H9 (cell line): ENCODE data around the gene COL17A1. TPM values are rescaled to one million over a fixed set of nuclear protein-coding genes. Genes with fewer than 3 reads are reported as not detected.
A peak's percentile ranks its signal among the peaks of the same experiment; 100 is the strongest.

Source experiments
- DNase-seq: peaks from one replicate; pipeline ENCODE4 v3.0.0-alpha.2; 2017
- H2AFZ ChIP-seq: one replicate; pipeline ENCODE4 v1.6.1; 2013; ENCODE audit warnings: mild to moderate bottlenecking, low read length, control low read depth, moderate library complexity
- H2AK5ac ChIP-seq: 2 replicates; pipeline ENCODE4 v1.6.1; 2013; ENCODE audit warnings: low read length, control low read depth, mixed read lengths; ENCODE audit not compliant: insufficient read length
- H2BK120ac ChIP-seq: one replicate; pipeline ENCODE4 v1.6.1; 2013; ENCODE audit warnings: low read depth, mild to moderate bottlenecking, low read length, control low read depth, inconsistent platforms; ENCODE audit not compliant: poor library complexity, severe bottlenecking
- H2BK12ac ChIP-seq: 2 replicates; pipeline ENCODE4 v1.6.1; 2013; ENCODE audit warnings: low read length, control low read depth, mixed read lengths, low read depth; ENCODE audit not compliant: insufficient read length
- H2BK15ac ChIP-seq: 2 replicates; pipeline ENCODE4 v1.6.1; 2013; ENCODE audit warnings: low read depth, low read length, control low read depth
- H2BK20ac ChIP-seq: one replicate; pipeline ENCODE4 v1.6.1; 2013; ENCODE audit warnings: low read depth, mild to moderate bottlenecking, low read length, control low read depth, inconsistent platforms; ENCODE audit not compliant: poor library complexity, severe bottlenecking
- H2BK5ac ChIP-seq: 2 replicates; pipeline ENCODE4 v1.6.1; 2013; ENCODE audit warnings: low read length, control low read depth, mixed read lengths; ENCODE audit not compliant: insufficient read length
- H3K14ac ChIP-seq: 2 replicates; pipeline ENCODE4 v1.6.1; 2013; ENCODE audit warnings: low read length, control low read depth; ENCODE audit not compliant: insufficient read depth
- H3K18ac ChIP-seq: 2 replicates; pipeline ENCODE4 v1.6.1; 2013; ENCODE audit warnings: low read depth, mild to moderate bottlenecking, mixed read lengths, low read length, control low read depth; ENCODE audit not compliant: insufficient read length
- H3K23ac ChIP-seq: 2 replicates; pipeline ENCODE4 v1.6.1; 2013; ENCODE audit warnings: low read length, control low read depth, mixed read lengths, low read depth; ENCODE audit not compliant: insufficient read length
- H3K23me2 ChIP-seq: 2 replicates; pipeline ENCODE4 v1.6.1; 2013; ENCODE audit warnings: low read depth, mild to moderate bottlenecking, mixed read lengths, low read length, control low read depth; ENCODE audit not compliant: insufficient read length, poor library complexity, severe bottlenecking
- H3K27ac ChIP-seq: 2 replicates; pipeline ENCODE4 v1.5.1; 2013; ENCODE audit warnings: low read length, control low read depth, mixed read lengths, low read depth; ENCODE audit not compliant: insufficient read length
- H3K27me3 ChIP-seq: 2 replicates; pipeline ENCODE4 v1.6.1; 2013; ENCODE audit warnings: low read length, control low read depth, inconsistent platforms; ENCODE audit not compliant: insufficient read depth
- H3K4ac ChIP-seq: 2 replicates; pipeline ENCODE4 v1.6.1; 2013; ENCODE audit warnings: low read depth, mild to moderate bottlenecking, control low read depth, inconsistent platforms, low read length, moderate library complexity
- H3K4me1 ChIP-seq: 2 replicates; pipeline ENCODE4 v1.6.1; 2013; ENCODE audit warnings: low read length, control low read depth, inconsistent platforms; ENCODE audit not compliant: insufficient read depth
- H3K4me2 ChIP-seq: 2 replicates; pipeline ENCODE4 v1.6.1; 2013; ENCODE audit warnings: low read length, control low read depth, mixed read lengths; ENCODE audit not compliant: insufficient read length, insufficient read depth
- H3K56ac ChIP-seq: 2 replicates; pipeline ENCODE4 v1.6.1; 2013; ENCODE audit warnings: low read depth, mild to moderate bottlenecking, mixed read lengths, low read length, control low read depth; ENCODE audit not compliant: insufficient read length
- H3K79me1 ChIP-seq: 2 replicates; pipeline ENCODE4 v1.6.1; 2013; ENCODE audit warnings: low read depth, mild to moderate bottlenecking, moderate library complexity, low read length, control low read depth, inconsistent platforms; ENCODE audit not compliant: insufficient read depth, poor library complexity, severe bottlenecking
- H3K79me2 ChIP-seq: 2 replicates; pipeline ENCODE4 v1.6.1; 2013; ENCODE audit warnings: low read length, control low read depth, inconsistent platforms; ENCODE audit not compliant: insufficient read depth
- H3K9ac ChIP-seq: 2 replicates; pipeline ENCODE4 v1.6.1; 2013; ENCODE audit warnings: low read length, control low read depth, mixed read lengths; ENCODE audit not compliant: insufficient read length; ENCODE audit errors: extremely low read depth
- H3K9me3 ChIP-seq: one replicate; pipeline ENCODE4 v1.6.1; 2013; ENCODE audit warnings: low read depth, low read length, inconsistent platforms; ENCODE audit not compliant: control insufficient read depth
- H3T11ph ChIP-seq: one replicate; pipeline ENCODE4 v1.6.1; 2013; ENCODE audit warnings: mild to moderate bottlenecking, low read length, control low read depth, inconsistent platforms
- H4K20me1 ChIP-seq: one replicate; pipeline ENCODE4 v1.6.1; 2013; ENCODE audit not compliant: control insufficient read depth, insufficient read length, insufficient read depth
- H4K5ac ChIP-seq: 2 replicates; pipeline ENCODE4 v1.6.1; 2013; ENCODE audit warnings: low read depth, mild to moderate bottlenecking, mixed read lengths, low read length, control low read depth; ENCODE audit not compliant: insufficient read length
- H4K8ac ChIP-seq: replicated peaks from 2 replicates; pipeline ENCODE4 v1.6.1; 2013; ENCODE audit warnings: low read length, control low read depth, mixed read lengths, low read depth; ENCODE audit not compliant: insufficient read length
- H4K91ac ChIP-seq: 2 replicates; pipeline ENCODE4 v1.6.1; 2013; ENCODE audit warnings: low read depth, mild to moderate bottlenecking, moderate library complexity, mixed read lengths, low read length, control low read depth; ENCODE audit not compliant: insufficient read length
- H3K27ac Mint-ChIP-seq, 3 experiments: 2 replicates in 2 of 3; 3 replicates in 1 of 3; pipeline ENCODE4 v1.8.0; 2020 to 2021; ENCODE audit warnings: mixed read lengths in 3 of 3, mild to moderate bottlenecking in 1 of 3, moderate library complexity in 1 of 3
- H3K27me3 Mint-ChIP-seq: 2 replicates; pipeline ENCODE4 v1.8.0; 2021; ENCODE audit warnings: low read depth, mild to moderate bottlenecking, moderate library complexity, mixed read lengths
- H3K36me3 Mint-ChIP-seq, 3 experiments: 2 replicates in 2 of 3; 3 replicates in 1 of 3; pipeline ENCODE4 v1.8.0; 2020 to 2021; ENCODE audit warnings: low read depth in 3 of 3, mixed read lengths in 3 of 3; ENCODE audit not compliant: insufficient read depth in 1 of 3
- H3K4me1 Mint-ChIP-seq, 2 experiments: 2 replicates each; pipeline ENCODE4 v1.8.0; 2020; ENCODE audit warnings: mixed read lengths in 2 of 2
- H3K4me3 Mint-ChIP-seq, 2 experiments: 2 replicates in 1 of 2; 3 replicates in 1 of 2; pipeline ENCODE4 v1.8.0; 2020 to 2021; ENCODE audit warnings: mild to moderate bottlenecking in 2 of 2, mixed read lengths in 2 of 2, moderate library complexity in 1 of 2
- H3K9me3 Mint-ChIP-seq, 2 experiments: 2 replicates in 1 of 2; 3 replicates in 1 of 2; pipeline ENCODE4 v1.8.0; 2020; ENCODE audit warnings: mild to moderate bottlenecking in 2 of 2, mixed read lengths in 2 of 2, moderate library complexity in 1 of 2
- CTCF ChIP-seq: fragments of 200-600 bp; sonication (generic); conservative IDR thresholded peaks from 3 replicates; pipeline ENCODE4 v1.8.0; 2021; ENCODE audit warnings: antibody characterized with exemption, mild to moderate bottlenecking
- WGBS: extraction: QIAGEN DNeasy Blood & Tissue Kit; methylation state at CpG from one replicate; pipeline ENCODE4 v1.1.7; 2013; ENCODE audit warnings: missing lambda C conversion rate, low lambda C conversion rate, mixed read lengths; ENCODE audit not compliant: insufficient read length; ENCODE audit errors: extremely low coverage; 5-methylcytosine and 5-hydroxymethylcytosine counted together
- total RNA-seq: library from RNA; stranded (reverse); gene quantifications from 2 replicates; pipeline ENCODE4 v1.2.1, GENCODE V29; 2021

Gene COL17A1
- total RNA-seq, 1 experiment from 2014 or later, result 1.9 TPM

GRCh38 chr10:104034401-104035193 lies 51.1 kb downstream of the COL17A1 start:
- H3K79me2 ChIP-seq, result no peaks in the 10 kb centered on the region
- no peak overlapping the region for H2BK20ac ChIP-seq
- no peak overlapping the region for H2AFZ ChIP-seq
- no peak overlapping the region for H3K23ac ChIP-seq
- H3K9ac ChIP-seq, result no peak overlapping the region
- no peak overlapping the region for H3K4me3 Mint-ChIP-seq
- no peak overlapping the region for H4K91ac ChIP-seq
- no peaks in the 10 kb centered on the region for H4K20me1 ChIP-seq
- no peak overlapping the region for H2BK5ac ChIP-seq
- H3K9me3 ChIP-seq, result no peaks in the 10 kb centered on the region
- H3K4me1 Mint-ChIP-seq, result peaks cover 25 to 31% of the 10 kb centered on the region in 2 experiments
- no peak overlapping the region for H3K14ac ChIP-seq
- no peak overlapping the region for H3K18ac ChIP-seq
- H3K79me1 ChIP-seq, result no peaks in the 10 kb centered on the region
- peaks cover 0 to 3% (median 0%) of the 10 kb centered on the region in 3 experiments; a peak in 2 of 7 replicates for H3K36me3 Mint-ChIP-seq
- no peak overlapping the region for H2BK15ac ChIP-seq
- no peak overlapping the region for H3T11ph ChIP-seq
- H3K4ac ChIP-seq, result no peak overlapping the region
- no peak overlapping the region for H2BK120ac ChIP-seq
- H3K27me3 Mint-ChIP-seq, result no peaks in the 10 kb centered on the region; the same call in 1 of the 2 replicates
- WGBS, result no CpG with 5 or more reads among the region's 23 CpGs
- no peak overlapping the region for H4K8ac ChIP-seq
- DNase-seq, result no peak
- TF ChIP-seq CTCF, result no peak
- H4K5ac ChIP-seq, result no peak overlapping the region
- peaks cover 4% of the 10 kb centered on the region; the same call in 1 of the 2 replicates for H3K4me1 ChIP-seq
- H3K27me3 ChIP-seq, result no peaks in the 10 kb centered on the region
- peak overlapping the region in 1 of 3 experiments; percentile 61; a peak in 1 of 7 replicates for H3K27ac Mint-ChIP-seq
- H3K4me2 ChIP-seq, result no peak overlapping the region
- no peak overlapping the region for H3K27ac ChIP-seq
- no peak overlapping the region for H3K56ac ChIP-seq
- no peak overlapping the region for H2BK12ac ChIP-seq
- no peaks in the 10 kb centered on the region for H3K9me3 Mint-ChIP-seq
- no peaks in the 10 kb centered on the region for H3K23me2 ChIP-seq
- H2AK5ac ChIP-seq, result no peak overlapping the region
